ENCODE data around the gene SLC16A11.

SLC16A11 gene

DNA sequence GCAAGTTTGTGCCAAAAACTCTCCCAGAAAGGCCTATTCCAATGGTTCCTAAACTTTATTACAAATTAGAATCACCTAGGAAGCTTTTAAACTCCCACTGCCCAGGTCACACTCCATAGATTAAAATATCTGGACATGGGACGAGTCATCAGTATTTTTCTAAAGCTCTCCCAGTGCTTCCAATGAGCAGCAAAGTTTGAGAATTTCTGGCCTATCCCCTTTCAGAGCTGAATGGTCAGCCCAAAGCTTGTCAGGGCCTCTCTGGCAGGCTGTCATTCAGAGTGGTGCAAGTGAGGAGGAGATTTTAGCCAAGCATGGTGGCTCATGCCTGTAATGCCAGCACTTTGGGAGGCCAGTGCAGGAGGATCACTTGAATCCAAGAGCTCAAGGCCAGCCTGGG lies 18.6 kb downstream of the SLC16A11 start:
- no peak for DNase-seq (ENCODE audit: low read depth)

DNA sequence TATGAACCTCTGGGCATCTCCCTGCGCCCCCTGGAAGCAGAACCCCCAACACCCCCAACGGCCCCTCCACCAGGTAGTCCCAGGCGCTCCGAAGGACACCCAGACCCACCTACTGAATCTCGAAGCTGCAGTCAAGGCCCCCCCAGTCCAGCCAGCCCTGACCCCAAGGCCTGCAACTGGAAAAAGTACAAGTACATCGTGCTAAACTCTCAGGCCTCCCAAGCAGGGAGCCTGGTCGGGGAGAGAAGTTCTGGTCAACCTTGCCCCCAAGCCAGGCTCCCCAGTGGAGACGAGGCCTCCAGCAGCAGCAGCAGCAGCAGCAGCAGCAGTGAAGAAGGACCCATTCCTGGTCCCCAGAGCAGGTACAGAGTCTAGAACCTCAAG lies 19.5 kb downstream of the SLC16A11 start:
- no peak for DNase-seq (ENCODE audit: low read depth)

DNA sequence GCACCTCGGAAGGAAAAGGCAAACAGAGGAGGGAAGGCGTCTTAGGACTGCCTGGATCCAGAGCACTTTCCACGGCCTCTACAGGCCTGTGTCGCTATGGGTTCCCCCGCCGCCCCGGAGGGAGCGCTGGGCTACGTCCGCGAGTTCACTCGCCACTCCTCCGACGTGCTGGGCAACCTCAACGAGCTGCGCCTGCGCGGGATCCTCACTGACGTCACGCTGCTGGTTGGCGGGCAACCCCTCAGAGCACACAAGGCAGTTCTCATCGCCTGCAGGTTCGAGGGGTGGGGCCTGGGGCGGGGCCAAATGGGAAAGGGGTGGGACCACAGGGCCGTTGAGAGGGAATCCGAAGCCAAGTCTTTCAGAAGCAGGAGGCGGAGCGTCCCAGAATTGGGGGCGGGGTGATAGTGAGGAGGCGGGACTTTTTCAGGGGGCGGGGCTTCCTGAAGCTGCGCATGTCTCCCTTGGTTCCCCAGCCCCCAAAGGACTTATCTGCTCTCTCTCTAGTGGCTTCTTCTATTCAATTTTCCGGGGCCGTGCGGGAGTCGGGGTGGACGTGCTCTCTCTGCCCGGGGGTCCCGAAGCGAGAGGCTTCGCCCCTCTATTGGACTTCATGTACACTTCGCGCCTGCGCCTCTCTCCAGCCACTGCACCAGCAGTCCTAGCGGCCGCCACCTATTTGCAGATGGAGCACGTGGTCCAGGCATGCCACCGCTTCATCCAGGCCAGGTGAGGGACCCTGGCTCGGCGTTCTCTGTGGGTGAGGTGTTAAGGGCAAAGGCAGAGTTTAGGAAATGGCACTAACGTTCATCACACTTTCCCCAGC lies 20.1 kb downstream of the SLC16A11 start:
- peak; percentile 85 for DNase-seq (ENCODE audit: low read depth)

DNA sequence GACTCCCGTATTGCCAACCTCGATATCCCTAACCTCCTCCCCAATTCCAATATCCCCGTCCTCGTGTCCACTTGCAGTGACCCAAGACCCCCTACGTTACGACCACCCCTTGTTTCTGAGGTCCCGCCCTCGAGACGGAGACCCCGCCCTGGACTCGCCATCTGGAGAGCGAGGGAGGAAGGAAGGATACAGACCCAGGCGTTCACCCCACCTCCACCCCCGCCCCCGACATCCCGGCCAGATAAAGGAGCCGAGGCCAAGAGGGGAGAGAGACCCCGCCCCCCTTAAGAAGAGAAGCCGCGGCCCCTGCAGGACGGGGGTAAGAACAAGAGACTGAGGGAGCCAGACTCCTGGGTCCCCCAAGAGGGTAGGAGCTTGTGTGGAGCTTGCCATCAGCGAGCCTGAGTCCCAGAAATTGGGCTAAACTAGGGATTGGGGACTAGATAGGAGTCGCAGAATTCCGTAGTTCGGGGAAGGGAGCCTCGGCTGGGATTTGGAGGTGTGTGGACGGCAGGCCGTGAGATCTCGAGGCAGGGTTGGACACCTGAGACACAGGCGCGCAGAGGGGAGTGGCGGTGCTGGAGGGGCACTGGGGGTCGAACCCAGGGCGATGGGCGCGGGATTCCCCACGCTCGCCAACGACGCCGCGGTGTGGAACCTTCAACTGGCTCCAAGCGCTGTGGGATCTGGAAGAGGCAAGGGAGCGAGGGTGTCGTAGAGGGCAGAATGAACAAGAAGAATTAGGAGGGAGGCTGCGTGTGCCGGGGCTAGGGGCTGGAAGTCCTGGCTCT lies 20.9 kb downstream of the SLC16A11 start, which contains the start of gene BCL6B:
BCL6B (plus strand) TSS at position 270 of the 791 bp plus-strand sequence. CDS start 622 bp downstream, outside the sequence.
- no peak for DNase-seq (ENCODE audit: low read depth)

DNA sequence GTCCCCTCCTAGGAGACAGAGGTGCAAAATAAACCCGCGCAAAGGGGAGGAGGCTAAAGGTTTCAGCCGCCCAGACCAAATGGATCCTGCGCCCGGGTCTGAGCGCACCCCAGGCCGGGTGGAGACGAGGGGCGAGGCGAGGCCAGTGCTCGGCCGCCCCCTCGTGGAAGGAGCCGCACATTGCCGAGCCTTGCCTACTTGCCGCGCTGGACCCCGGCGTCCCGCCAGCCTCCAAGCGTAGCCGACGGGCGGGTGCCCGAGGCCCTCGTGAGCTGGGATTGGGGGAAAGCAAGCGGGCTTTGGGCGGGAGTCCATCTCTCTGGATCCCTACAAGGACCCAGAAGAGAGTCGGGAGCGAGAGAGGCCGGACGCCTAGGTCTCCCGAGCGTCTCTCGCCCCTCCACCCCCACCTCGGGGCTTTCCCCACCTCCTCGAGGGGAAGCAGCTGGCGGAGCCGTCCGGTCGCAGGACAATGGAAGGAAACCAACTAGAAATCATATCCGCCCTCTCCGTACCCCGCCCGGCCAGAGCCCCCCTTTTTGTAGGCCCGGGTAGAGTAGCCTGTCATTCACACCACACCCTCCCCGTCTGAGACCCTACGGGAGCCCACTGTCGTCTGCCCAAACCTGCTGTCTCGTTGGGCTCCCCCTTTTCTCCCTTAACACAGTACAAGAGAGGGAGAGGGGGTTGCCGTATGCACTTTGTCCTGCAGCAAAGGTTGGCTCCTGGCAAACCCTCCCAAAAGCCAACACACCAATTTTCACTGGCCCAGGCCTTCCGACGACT lies 21.7 kb downstream of the SLC16A11 start:
- peak; percentile 65 for DNase-seq (ENCODE audit: low read depth)

DNA sequence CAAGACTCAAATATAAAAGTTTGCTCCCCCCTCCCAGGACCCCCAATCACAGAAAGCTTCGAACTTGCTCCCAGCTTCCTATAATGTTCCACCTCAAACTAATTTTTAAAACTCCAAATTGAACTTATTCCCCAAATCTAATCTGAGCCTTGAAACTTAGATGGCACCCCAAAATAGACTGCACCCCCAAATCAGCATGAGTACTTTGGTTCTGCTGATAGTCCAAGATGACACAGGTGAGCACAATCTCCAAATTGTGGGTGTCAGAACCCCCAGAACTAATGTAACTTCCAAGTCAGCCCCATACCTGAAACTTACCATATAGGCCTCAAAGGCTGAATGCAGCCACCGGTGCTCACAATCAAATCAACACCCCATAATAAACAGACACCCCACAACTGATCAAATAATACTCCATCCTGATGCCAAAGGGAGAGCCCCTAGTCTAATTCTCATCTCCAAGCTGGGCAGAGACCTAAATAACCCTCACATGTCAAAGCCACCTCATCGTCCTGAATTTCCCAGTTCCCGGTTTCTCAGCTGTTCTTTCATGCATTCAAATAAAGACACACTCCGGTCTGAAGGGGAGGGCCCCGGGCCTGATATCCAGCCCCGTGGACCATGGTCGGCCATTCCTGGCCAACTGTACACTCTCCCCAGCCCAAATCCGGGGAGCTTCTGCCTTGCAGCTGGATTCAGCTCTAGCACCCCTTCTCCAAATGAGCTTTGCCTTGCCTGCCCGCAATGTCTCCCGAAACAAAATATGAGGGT lies 22.8 kb downstream of the SLC16A11 start:
- DNase-seq (ENCODE audit: low read depth), result no peak

DNA sequence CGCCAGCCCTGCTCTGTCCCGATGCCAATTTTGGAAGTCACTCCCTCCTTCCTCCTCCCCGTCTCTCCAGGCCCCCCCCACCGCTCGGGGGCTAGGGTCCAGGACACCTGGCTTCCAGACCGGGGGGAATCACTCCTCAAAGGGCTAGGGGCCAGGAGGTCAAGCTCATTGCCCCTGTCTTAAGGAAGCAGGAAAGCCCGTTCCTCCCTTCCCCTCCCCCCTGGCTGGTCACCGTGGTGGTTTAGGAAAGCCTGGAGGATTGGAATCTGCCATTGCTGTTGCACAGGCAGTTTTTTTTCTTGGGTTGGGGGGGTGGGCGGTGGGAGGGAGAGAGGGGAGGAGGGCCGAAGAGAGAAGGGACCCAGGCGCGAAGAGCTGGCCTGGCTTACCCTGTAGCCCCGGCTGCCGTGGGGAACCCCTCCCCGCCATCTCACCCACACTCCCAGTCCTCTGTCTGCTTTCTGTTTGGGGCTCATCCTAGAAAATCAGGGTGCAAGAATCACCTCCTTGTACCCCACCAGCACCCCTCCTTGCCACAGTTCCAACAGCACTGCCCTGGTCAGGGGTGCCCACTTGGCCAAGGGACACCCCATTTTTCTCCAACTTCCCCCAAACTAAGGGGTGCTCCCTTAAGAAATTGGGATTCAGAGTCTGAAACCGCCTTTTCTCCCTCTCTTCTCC lies 23.9 kb downstream of the SLC16A11 start:
- no peak for DNase-seq (ENCODE audit: low read depth)

DNA sequence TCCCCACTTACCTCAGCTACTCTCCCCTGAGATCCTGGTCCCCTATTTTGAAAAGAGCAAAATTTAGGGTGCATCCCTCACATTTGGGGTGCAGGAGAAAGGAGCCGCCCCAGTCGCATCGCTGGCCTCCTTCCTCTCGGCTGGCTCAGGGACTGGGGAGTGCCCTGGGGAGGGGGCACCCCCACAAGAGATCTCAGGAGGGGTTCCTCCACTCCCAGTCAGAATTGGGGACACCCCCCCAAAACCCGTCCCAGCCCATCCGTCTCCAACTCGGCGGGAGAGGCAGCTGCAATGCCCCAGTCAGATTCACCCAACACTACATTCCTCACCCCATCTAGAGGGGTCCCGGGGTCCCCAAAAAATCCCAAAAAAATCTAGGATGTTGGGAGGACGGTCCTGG lies 24.5 kb downstream of the SLC16A11 start:
- DNase-seq (ENCODE audit: low read depth), result no peak

DNA sequence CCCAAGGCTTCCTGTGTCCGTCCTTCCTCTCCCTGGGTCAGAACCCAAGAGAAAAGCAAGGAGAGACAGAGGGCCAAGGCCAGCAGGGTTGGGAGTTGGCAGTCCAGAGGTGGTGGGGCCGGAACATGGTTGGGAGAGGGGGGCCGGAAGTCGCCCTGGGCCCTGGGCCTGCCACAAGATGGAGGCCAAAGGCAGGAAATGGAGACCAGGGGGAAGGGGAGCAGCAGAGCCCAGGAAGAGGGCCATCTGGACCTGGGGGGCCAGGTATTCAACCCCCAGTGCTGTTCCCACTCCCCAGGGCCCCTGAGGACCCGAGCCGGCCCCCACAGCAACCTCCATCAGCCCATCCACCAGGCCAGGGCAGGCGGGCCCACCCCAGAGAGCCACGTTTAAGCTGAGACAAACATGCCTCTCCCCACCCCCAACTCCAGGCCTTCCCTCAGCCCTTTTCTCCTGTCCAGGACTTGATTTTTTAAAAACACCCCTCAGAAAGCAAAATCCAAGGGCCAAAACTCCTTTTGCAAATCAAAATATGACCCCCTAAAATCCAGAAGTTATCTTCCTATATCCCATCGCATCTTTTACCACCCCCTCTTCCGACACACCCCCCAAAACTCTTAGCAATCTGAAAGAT lies 25.4 kb downstream of the SLC16A11 start:
- DNase-seq (ENCODE audit: low read depth), result no peak

DNA sequence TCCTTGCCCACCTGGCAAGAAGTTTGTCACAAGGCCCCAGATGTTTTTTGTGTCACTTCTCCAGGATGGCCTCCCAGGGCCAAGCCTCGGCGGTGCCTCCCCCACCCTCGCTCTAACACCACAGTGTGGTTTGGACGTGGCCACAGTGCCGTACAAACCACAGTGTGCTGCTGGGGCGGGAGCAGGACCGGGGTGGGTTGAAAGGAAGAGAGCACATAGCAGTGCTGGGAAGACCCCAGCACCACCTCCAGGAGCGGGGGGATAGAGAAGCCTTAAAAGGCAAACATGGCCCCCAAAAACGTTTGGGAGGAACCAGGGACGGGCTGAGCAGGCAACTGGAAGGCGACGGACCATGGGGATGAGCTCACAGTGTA lies 26.1 kb downstream of the SLC16A11 start:
- DNase-seq (ENCODE audit: low read depth), result no peak

DNA sequence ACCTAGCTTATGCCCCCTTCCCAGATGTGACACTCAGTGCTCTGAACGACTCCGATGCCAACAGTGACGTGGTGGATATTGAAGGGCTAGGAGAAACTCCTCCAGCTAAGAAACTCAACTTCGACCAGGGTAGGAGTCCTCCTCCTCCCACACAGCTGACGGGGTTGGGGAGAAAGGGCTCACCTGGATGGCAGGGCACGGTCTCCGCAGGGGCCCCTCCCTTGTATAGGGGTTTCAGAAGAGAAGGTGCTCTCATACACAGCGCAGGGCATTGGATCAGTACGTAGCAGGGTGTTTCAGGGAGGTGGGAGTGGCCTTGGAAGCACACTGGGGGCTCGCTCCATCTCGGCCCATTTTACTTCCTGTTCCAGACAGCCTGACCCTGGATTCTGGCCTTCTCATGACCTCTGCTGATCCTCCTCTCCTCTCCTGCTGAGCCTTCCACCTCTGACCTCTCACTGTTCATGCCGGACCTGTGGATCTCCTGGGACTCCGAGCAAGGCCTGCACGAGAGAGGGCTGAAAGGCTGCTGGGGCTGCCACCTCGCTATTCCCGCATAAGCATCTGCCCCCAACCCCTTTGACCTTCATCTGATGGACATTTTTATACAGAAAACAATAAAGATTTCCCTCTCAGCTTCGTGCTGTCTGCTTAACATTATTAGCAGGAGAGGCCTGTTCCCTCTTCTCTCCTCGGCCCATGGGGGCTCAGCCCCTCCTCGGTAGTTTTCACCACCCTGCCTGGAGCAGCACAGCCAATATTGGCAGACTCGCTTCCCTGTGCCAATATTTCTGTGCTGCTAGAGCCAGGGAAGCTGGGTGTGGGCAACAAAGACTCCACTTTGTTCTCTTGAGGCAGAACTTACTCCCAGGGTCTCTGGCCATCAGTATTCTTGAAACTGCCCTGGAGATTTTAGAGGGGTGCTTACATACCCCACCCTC lies 26.7 kb downstream of the SLC16A11 start:
- no peak for DNase-seq (ENCODE audit: low read depth)

DNA sequence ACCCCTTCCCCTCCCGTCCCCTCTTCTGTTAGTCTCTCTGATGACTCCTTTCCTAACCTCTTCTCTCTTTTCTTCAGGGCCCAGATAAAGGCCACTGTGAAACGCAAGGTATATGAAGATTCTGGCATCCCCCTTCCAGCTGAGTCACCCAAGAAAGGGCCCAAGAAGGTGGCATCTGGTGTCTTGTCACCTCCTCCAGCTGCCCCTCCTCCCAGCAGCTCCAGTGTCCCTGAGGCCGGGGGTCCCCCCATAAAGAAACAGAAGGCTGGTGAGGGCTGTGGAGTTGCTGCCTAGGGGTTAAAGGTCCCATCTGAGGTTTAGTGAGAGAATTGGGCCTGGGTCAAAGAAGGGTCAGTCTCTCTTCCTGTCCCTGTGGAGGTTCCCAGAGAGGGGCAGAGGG lies 27.5 kb downstream of the SLC16A11 start:
- DNase-seq (ENCODE audit: low read depth), result no peak

DNA sequence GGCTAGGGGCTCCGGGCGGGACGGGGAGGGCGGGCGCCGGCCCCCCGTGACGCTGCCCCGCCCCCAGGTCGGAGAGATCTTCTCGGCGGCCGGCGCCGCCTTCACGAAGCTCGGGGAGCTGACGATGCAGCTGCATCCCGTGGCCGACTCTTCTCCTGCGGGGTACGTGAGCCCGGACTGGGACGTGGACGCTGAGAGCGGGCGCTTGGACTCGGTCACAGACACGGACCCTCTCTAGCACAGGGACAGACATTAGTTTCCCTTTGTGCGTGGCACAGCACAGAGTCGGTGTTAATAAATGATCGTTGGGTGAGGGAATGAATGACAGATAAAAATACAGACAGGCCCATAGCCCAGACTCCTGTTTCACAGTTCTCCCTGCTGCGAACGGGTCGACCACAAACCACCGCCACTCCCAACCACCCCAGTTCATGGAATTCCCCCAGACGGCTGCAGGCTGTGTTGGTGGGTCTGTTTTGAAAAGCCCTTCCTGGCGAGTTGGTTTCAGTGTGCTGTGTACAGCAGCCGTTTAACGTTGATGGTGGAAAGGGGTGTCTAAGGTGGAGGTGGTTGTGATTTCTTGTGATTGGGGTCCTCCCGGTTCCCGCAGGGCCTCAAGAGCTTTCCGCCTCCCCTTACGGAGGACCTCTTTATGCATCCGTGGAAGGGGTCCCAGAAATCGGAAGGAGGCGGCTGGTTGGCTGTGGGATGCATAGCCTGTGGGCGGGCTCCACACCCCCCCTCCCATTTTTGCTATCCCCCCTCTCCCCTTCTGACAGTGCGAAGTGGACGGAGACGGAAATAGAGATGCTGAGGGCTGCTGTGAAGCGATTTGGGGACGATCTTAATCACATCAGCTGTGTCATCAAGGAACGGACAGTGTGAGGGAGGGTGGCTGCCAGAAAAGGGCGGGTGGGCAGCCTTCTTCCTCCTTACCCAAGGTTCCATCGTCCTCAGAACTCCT lies 28.6 kb downstream of the SLC16A11 start:
- peak; percentile 63 for DNase-seq (ENCODE audit: low read depth)

DNA sequence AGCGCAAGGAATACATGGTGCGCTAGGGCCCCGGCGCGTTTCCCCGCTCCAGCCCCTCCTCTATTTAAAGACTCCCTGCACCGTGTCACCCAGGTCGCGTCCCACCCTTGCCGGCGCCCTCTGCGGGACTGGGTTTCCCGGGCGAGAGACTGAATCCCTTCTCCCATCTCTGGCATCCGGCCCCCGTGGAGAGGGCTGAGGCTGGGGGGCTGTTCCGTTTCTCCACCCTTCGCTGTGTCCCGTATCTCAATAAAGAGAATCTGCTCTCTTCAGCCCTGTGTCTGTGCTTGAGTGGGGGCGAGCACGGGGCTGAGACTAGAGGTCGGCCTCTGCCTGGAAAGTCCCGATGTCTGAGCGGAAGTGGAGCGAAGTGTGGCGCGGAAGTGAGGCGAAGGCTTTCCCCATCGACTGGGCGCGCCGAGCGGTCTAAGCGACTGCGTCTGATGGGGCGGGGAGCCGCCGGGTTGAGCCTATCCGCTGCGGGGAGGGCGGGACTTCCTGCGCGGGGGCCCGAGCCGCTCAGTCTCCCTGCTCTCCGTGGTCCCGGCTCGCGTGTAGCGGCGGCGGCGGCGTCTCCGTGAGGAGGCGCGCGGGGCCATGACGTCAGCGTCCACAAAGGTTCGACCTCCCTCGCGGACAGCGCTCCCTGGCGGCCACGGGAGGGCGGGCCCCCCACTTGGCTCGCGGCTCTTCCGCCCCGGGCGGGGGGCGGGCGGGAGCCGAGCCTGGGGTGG lies 29.5 kb downstream of the SLC16A11 start:
- peak; percentile 92 for DNase-seq (ENCODE audit: low read depth)

DNA sequence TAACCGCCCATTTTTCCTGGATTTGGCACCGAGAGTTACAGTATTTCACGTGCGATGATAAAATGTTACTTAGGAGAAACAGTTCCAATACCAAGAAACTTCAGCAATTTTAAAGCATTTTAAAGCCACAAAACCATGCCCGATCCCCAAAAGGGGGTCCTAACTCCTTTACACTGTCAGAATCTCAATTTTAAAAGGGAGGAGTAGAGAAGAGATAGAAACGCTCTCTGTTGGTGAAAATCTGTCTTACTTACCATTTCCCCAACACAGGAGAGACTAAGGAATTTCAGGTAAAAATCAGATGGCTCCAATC lies 32.0 kb downstream of the SLC16A11 start:
- no peak for DNase-seq (ENCODE audit: low read depth)

DNA sequence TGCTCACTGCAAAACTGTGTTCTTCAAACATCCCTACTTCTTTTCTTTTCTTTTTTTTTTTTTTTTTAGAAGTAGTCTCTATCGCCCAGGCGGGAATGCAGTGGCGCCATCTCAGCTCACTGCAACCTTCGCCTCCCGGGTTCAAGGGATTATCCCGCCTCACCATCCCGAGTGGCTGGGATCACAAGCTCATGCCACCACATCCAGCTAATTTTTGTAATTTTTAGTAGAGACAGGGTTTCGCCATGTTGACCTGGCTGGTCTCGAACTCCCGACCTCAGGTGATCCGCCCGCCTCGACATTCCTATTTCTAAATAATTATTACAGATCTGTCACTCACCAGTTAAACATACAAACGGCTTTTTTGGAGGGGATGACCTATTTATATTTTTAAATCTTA lies 32.5 kb downstream of the SLC16A11 start:
- DNase-seq (ENCODE audit: low read depth), result no peak

DNA sequence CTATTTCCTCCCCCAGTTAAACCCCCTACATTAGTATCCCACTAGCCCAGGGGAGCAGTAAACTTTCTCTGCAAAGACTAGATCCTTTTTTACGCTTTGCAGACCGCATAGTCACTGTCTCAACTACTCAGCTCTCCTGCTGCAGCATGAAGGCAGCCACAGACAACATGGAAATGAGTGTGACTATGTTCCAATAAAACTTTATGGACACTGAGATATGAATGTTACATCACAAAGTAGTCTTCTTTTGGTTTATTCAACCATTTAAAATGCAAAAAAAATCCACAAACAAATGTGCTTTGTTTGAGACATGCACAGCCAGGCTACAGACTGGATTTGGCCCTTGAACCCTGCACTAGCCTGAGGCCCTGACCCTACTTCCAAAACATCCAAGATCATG lies 33.4 kb downstream of the SLC16A11 start:
- no peak for DNase-seq (ENCODE audit: low read depth)

DNA sequence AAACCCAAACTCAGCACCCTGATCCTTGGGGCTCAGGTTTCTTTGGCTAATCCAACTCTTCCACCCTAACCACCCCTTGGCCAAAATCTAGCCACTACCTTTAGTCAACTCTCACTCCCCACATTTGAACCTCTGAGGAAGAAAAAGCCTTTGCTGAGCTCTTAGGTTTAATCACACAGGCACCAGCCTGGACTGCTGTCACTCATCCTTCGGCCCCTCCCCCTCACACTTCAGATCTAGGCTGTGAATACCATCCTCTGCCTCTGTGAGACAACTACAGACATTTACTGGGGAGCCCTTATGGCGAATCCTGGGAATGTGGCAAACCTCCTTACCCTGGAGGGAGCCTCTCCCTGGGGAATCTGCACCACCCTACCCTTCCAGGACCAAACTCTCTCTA lies 36.7 kb downstream of the SLC16A11 start:
- no peak for DNase-seq (ENCODE audit: low read depth)

Data from stimulated activated CD8-positive, alpha-beta memory T cell treated with anti-CD3 and anti-CD28 coated beads, Interleukin-12 subunit alpha, Interleukin-12 subunit beta, amount 100 ng/mL, for 1 hour (primary cell).